GM18519 (cell line): ENCODE results near the gene KCNE1.

Experiments
- ATAC-seq: cut with Tn5 transposase; IDR thresholded peaks from one replicate; pipeline ENCODE4 v1.9.1; 2021; ENCODE audit warnings: mild to moderate bottlenecking, moderate library complexity; ENCODE audit not compliant: unreplicated experiment, low FRiP score

Gene KCNE1

DNA sequence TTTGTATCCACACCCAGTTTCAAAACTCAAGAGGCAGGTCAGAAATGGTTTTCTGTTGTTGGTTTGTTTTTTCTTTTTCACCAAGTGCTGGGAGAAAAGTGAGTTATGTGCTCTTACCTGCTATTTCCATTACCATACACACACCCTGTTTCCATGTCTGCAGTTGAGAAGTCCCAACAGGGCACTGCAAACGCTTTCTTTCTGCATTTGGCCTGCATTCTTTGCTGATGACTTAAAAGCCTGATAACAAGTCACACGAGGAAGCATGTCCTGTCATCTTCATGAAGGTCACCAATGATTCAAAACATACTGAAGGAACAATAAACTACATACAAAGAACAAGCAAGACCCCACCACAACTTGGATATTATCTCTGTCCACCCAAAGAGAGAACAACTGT, 24.8 kb upstream of the KCNE1 start:
- no peak for ATAC-seq

DNA sequence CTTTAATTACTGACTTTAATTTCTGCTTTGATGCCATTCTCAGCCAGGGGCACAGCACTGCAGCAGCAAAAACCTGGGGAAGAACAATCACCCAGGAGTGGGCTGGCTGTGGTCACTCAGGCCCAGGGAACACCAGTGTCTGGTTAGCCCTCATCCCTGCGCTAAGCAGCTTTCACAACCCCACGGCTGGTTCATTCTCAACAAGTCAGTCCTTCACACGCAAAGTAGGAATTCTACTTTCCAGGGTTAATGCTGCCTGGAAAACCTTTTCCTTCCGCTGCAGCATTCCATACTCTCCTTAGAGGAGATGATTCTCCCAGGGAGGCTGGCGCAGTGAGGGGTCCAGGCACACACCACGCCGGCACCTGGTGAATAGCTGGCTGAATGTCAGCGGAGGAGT, 24.3 kb upstream of the KCNE1 start:
- ATAC-seq: no peak

DNA sequence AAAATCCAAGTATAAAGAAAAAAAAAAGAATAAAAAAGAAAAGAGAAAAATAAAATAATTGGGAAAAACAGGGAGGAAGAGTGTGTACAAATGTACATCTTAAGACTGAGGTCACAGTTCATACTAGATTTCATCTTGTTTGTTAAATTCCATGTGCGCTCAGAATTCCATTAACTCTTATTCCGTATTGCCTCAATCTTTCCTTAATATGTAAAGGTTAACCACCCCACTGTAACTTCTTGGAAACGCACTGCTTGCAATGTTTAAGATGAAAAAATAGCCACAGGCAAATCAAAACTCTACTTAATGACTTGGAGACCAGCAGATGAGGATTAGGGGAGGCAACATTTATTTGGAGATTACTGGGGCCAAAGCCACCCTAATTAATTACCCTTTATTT, 23.9 kb upstream of the KCNE1 start:
- ATAC-seq: no peak

DNA sequence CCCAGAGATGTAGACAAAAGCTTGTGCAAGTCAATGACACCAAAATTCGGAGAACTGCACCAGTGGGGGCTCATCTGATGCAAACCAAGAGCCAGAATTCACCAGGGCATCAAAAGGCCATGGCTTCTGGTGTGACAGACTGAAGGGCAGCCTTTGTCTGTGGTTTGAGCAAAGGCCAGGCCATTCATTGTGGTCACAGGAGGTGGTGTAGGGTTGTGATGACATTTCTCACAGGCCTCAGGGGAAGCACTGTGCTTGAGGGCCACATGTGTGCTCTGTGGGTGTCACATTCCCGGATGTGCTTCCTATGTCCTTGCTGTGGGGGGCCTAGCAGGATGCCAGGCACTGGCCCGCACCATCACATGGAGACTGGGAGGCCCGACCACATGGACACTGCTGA, 22.5 kb upstream of the KCNE1 start:
- no peak for ATAC-seq

DNA sequence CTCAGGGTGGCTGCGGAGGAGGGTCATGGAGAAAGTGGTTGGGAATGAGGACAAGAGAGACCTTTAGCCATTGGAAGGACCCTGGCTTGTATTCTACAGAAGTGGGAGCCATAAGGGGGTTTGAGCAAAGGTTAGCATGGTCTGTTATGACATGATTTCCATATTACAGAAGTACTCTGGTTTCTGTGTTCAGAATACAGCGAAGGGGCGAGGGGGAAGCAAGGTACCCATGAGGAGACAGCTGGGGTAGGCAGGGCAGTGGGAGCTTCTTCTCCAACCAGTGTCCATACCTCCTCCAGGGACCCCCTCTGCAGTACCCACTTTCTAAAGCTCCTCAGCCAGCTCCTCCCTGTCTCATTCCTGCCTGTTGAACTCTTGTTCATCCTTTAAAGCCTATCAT, 21.9 kb upstream of the KCNE1 start:
- no peak for ATAC-seq

DNA sequence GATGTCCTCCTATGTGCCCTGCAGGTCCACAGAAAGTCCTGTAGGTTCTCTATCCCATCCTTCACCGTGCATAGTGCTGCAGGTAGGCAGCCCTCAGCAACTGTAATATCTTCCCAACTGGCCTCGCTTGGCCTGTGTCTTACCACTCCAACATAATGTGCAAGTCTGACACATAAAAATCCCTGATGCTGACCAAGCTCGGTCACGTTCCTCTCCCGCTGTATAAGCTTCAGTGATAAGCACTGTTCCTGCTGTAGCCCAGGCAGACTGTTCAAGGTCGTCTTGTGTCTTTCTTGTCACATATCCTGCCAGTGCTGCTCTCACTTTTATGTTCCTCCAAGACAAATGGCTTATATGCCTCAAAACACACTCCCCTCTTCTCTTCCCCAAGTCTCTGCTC, 19.4 kb upstream of the KCNE1 start:
- ATAC-seq: no peak

DNA sequence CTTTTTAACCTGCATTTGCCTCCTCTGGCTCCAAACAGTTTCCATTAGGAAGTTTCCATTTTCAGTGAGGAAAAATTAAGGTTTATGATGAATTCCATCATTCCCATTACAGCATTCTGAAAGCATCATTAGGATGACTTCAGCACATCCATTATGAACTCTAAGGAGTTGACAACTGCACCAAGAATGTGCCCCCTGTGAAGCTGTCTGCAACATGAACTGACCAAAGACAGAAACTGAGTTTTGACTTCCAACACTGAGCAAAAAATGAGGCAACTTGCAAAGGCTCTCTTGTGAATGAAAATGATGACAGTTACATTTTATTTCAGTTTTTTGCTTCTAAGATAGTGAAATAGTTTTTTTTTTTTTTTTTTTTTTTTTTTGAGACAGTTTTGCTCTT, 18.3 kb upstream of the KCNE1 start:
- ATAC-seq: no peak

DNA sequence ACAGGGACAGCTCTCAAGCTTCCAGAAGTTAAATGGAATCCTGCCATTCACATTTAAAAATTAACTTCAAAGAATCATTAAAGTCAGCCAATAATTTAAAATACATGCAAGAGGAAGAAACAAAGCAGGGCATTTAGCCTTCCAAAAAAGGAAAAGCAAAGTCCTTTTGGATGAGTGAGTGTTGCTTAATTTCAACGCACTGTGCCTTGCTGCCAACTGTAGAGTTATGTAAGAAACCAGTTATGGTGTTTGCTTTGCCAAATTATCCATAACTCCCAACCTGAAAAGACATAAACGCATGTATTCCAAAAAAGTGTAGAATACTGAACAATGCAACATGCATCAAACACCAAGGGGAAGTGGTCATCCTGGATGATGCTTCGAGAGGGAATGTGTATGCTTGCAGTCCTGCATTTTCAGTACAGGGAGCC, 16.1 kb upstream of the KCNE1 start:
- no peak for ATAC-seq

DNA sequence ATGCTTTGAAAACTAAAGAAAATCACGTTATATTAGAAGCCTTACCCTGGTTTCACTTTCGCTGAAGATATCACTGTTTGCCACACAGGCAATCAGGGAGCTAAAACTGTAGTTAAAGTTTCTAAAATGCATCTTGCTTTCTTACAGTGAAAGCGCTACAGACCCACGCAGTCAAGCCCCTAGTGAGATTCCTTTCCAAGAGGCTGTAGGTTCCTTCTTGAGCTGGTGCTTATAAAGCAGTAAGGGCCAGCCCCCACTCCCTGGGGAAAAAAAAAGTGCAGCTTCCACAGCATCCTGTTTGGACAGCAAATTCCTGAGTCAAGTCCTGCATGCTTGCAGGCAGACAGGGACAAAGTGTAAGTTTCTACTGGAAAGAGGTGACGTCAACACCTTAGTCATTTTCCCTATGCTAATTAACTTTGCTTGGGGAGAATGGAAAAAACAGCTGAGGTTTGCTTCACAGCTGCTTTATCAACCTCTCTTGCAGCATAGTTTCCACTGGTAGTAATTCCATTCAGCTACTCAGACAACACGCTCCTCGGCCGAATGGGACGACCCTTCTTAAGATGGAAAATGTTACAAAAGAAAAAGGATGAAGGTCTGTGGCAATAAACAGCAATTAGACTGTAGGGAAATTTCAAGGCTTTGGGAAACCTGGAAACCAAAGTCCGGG, 14.7 kb upstream of the KCNE1 start:
- ATAC-seq: no peak

DNA sequence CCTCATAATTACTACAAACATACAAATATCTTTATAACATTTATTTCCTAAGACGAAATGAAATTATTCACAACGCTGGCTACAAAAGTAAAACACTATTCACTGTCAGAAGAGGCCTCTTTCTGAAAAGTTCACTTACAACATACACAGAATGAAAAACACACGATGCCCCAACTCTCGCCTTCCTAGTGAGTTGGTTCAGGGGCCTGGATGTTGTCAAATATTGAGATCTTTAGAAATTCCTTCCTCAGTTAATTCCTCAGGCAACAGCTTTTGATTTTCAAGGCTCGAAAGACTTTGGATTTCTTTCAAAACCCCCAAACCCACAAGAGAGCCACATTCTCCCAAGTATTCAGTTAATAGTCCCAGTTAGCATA, 14.2 kb upstream of the KCNE1 start:
- ATAC-seq: no peak

DNA sequence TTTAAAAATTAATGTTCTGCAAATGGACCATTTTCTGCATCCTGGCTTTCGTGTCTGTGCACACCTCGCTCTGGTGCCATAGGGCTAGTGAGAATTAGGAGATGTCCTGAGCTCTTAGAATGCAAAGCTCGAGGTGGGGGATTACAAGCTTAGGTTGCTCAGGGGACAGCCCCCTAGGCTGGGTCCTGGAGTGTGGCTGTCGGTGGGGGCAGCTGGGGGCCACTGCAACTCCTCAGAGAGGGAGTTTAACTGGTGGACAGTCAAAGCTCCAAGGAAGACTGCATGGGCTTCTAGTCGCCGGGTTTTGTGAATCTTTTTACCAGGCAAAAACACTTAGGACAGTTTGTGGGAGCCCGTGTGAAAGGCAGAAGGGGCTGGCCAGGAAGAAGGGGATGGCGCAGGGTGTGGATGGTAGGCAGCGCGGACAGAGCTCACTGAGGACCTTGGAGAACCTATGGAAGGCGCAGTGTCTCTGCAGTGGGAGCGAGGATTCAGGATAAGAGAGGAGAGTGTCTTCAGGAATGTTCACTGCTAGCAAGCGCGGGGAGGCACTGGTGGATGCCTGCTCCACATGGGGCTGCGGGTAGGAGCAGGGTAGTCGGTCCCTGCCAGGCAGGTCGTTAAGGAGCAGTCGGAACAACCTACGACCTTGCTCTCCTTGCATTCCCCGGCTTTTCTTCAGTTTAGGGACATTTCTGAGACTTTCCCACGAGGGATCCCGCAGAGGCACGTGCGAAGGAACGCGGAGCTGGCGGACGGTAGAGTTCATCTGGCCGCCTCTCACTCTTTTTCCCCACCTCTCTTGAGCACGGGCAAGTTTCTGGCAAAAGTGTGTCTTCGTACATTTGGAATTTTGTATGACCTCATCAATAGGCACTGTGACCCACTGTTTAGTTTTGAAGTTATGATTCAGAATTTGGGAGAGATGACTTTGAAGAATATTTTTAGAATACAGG, 12.9 kb upstream of the KCNE1 start:
- ATAC-seq: no peak

DNA sequence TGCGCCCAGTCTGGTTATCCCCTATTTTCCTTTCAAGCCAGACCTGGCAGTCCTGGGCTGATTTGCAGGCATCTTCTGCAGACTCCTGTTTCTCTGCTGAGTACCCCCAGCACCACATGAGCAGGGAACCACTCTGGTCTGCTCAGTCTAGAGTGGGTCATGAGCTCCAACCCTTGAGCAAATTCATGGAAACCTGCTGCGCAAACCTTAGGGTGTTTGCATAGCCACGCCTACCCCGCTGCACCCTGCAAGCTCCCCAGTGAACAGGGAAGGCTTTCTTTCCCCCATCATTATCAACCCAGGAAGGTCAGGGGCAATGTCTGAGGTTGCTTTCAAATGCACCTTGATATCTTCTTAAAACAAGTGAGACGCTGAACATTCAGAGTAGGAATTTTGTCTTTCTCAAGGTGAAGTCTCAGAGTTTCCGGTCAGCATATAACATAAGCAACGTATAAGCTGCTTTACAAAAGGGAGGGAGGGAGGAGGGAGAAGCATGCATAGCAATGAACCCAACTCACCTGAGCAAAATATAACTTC, 11.1 kb upstream of the KCNE1 start:
- ATAC-seq: no peak

DNA sequence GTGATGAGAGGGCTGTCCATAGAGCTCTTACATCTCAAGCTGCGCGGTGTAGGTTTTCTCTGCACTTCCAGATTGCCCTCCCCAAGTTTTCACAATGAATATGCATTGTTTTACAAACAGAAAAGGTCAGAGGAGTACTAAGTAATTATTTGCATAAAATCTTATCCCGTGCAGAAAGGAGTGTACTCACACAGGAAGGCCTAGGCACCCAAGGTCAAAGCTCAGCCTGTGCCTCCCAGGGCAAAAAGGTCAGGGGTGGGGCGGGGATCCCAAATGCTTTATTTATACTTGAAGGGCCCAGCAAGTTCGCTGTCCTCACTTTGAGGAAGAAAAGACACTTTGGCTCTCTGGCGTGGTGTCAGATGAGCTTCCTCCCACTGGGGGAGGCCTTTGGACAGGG, 10.3 kb upstream of the KCNE1 start:
- no peak for ATAC-seq

DNA sequence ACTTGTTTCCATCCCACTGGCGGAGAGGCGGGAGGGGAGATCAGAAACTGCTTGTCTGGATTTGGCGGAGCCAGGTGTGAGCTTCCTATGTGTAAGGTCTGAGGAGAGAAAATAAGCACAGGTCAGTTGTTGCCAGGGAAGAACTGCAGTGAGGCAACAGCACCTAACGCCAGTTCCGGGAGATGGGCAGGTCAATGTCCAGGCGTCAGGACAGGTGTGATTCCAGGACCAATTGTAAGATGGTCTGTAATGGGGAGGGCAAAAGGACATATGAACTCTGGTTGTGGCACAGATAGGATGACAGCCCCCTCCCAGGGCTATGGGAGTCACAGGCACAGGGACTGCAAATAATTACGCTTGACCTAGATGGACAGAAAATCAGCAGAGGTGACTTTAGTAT, 9.6 kb upstream of the KCNE1 start:
- no peak for ATAC-seq

DNA sequence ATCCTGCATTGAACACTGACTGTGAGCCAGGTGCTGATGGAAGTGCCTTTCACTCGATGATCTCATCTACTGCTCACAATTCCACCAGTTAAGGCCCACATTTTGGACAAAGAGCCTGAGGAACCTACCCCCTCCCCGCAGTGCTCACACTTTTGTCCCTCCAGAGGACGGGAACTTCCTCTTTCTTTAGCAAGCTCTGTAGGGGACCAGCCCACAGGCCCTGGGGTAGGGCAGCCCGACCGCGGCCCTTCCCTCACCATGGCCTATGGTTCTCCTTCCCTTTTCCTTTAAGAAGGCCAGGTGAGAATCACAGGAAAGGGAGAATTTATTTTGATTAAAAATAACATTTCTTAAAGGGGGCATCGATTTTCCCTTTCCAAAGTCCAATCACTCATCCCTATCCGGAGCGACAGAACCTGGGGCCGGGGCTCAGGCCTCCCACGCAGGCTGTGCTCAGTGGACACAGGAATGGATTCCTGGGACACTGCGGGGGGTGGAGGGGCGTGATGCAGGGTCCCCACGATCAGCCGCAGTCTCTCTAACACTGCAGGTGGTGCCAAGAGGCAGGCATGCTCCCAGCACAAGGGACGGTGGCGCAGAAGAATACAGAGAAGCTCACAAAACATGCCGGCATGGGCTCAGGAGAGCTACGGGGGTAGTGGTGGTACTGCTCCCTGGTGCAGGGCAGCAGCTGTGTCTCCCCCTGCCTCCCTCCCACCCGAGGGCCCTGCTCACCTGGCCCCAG, 8.9 kb upstream of the KCNE1 start:
- ATAC-seq: no peak

DNA sequence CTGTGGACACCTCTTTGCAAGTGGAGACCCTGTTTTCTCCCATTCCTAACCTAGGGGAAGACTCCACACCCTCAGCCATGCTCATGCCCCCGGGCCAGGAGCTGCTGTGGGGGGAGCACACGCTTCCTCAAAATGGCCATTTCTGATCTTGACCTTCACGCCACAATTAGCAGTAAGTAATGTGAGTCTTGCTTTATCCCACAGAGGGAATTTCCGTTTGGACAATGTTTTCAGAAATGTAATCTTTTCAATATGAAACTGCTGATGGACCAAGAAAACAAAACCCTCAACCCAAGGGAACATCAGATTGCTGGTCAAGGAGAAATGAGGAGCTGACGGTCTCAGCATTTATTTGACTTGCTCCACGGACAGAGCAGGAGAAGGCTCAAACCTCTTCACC, 8.3 kb upstream of the KCNE1 start:
- ATAC-seq: no peak

DNA sequence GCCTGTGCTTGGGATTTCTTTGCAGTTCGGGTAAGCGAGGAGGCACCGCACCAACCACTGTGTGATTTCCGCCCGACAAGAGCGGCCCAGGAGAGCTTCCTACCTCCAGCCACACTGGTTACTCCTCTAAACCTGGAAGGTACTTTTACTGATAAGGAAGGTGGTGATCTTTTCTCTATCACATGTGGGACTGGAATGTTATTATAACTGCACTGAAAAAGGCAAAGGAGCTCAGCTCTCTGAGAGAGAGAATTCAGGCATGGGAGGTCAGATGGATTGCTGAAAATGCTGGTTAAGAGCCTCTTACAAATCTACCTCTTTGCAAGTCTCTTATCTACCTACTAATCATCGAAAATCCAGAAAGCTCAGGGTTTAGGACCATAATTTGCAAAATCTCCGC, 7.7 kb upstream of the KCNE1 start:
- no peak for ATAC-seq

DNA sequence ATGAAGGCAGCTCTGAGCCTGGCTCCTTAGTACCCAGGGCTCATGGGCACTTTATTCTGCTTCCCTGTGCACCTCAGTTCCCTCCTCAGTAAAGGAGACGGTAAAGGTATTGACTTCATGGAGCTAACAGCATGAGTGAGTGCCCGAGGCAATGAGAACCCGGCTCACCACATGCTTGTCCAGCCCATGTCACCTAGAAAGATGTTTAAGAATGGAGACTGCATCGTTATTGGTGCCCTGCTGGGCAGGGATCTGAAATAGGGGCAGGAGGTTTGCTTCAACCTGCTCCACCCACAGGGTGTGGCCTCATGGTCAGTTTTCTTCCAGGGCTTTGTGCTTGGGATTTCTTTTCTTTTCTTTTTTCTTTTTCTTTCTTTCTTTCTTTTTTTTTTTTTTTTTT, 7.0 kb upstream of the KCNE1 start:
- ATAC-seq: no peak

DNA sequence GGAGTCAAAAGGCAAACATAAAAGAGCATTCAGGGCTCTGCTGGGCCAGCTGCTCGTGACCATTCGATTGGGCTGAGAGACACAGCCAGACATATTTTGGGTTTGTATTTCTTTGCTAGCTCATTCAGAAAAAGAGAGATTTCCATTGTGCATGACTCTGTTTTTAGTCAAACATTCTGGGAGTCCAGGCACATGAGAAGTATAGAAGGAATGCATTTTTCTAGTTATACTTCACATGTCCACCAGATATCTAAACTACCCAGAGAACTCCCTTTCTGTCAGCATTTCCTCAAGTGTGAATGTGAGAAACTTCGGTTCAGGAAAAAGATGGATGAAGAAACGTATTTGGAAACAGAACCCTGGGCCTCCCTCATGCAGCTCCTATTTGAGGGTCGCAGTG, 6.3 kb upstream of the KCNE1 start:
- ATAC-seq: no peak

DNA sequence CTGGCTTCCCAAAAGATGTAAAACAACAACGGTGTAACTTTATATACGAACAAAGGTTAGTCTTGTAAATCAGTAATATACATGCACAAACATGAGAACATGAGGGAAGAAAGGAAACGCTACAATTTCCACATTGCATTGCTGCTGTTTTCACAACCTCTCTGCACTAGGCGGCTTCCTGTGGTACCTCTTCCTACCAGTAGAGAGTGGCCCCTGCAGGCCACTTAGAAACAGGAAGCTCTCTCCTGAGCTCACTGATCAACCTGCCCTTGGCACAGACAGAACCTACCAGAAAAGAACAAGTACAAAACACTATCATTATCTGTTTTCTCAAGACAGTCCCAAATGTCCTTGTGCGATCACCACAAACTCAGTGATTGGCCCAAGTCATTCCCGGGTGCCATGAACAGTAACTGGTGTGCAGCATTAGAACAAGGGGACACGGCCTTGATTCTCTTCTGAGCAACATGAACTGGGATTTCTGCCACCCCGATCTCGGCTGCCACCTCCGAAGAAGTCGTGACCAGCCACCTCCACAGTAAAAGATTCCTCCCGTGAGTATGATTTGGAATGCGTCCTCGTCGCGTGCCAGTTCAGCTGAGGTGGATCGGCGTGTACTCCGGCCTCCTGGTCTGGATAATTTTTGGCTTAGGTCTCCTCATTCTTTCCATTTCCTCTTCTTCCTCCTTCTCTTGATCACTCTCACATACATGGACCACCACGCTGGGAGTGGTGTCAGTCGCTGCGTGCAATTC, 5.7 kb upstream of the KCNE1 start:
- no peak for ATAC-seq
